Sigmoid colon (tissue), 7 donors: ENCODE measurements around the gene SNX14. TPM values are rescaled to one million over a fixed set of nuclear protein-coding genes. Genes with fewer than 3 reads are reported as not detected.

Experiments
- DNase-seq: peaks from one replicate; pipeline ENCODE4 v3.0.0-alpha.2; 2019
- H3K27ac ChIP-seq, 4 donors: fragments of 200-600 bp; sonication (generic); one replicate each; pipeline ENCODE4 v1.5.1; 2016 to 2019; ENCODE audit warnings: mild to moderate bottlenecking in 1 of 4
- H3K27me3 ChIP-seq, 3 donors: fragments of 200-600 bp; sonication (generic); one replicate each; pipeline ENCODE4 v1.5.1; 2019; ENCODE audit warnings: mild to moderate bottlenecking in 1 of 3
- H3K36me3 ChIP-seq, 4 donors: fragments of 200-600 bp; sonication (generic); one replicate each; pipeline ENCODE4 v1.5.1; 2016 to 2019
- H3K4me1 ChIP-seq, 4 donors: fragments of 200-600 bp; sonication (generic); one replicate each; pipeline ENCODE4 v1.5.1; 2017 to 2019
- H3K4me3 ChIP-seq, 4 donors: fragments of 200-600 bp; sonication (generic); one replicate each; pipeline ENCODE4 v1.5.1; 2017 to 2019; ENCODE audit warnings: mild to moderate bottlenecking in 2 of 4, moderate library complexity in 1 of 4
- H3K9me3 ChIP-seq, 4 donors: fragments of 200-600 bp in 3 of 4; sonication (generic) in 3 of 4; one replicate each; pipeline versions ENCODE4 v1.5.1 to v1.6.1; 2013 to 2019
- CTCF ChIP-seq, 4 experiments: fragments of 450-650 bp in 3 of 4; fragments of 200-600 bp in 1 of 4; IDR thresholded peaks; one replicate each; pipeline ENCODE4 v1.5.1; 2016 to 2019; ENCODE audit warnings: antibody characterized with exemption in 4 of 4, mild to moderate bottlenecking in 3 of 4, moderate library complexity in 2 of 4
- EP300 ChIP-seq, 4 donors: sonication (generic); formaldehyde crosslinking; IDR thresholded peaks; one replicate each; pipeline ENCODE4 v1.6.1; 2017; ENCODE audit warnings: antibody characterized with exemption in 4 of 4
- POLR2A ChIP-seq, 2 donors: fragments of 450-650 bp; IDR thresholded peaks; one replicate each; pipeline ENCODE4 v1.6.1; 2016; ENCODE audit warnings: antibody characterized with exemption in 2 of 2, mild to moderate bottlenecking in 2 of 2, moderate library complexity in 2 of 2
- POLR2AphosphoS5 ChIP-seq, 4 donors: sonication (generic); formaldehyde crosslinking; IDR thresholded peaks; one replicate each; pipeline ENCODE4 v1.6.1; 2017; ENCODE audit warnings: antibody characterized with exemption in 4 of 4
- WGBS, 2 donors: extraction: QIAGEN DNeasy Blood & Tissue Kit; methylation state at CpG; one replicate each; pipeline ENCODE4 v1.1.7; 2013; 5-methylcytosine and 5-hydroxymethylcytosine counted together
- intact Hi-C: fragments of 100-400 bp; cut with DNase I; formaldehyde crosslinking; loops from one replicate; pipeline ENCODE4 v1.15.1; 2023
- polyA plus RNA-seq, 3 donors: library from polyadenylated mRNA; stranded (reverse); fragments of 200-250 nt; gene quantifications; one replicate each; pipeline ENCODE4 v1.2.3, GENCODE V29; 2013
- total RNA-seq, 4 donors: library from RNA; depleted of rRNA; stranded (reverse); fragments of >200 nt; gene quantifications; one replicate each; pipeline ENCODE4 v1.1.0, GENCODE V29; 2016
- donor health status: healthy with polysubstance abuse.
- donor health status: Bipolar disorder and iron deficiency.
- donor health status: healthy.

The SNX14 gene
- total and polyA plus RNA-seq, 7 donors = 12.9 to 94.2 (median 61.1) TPM

GRCh38 chr6:85628353-85628752 is 34.7 kb upstream of the SNX14 start:
- H3K4me1 ChIP-seq = peaks cover 0 to 28% (median 10%) of the 10 kb centered on the region in 4 donors
- H3K9me3 ChIP-seq = no peaks in the 10 kb centered on the region
- H3K27ac ChIP-seq = no peak overlapping the region
- no peaks in the 10 kb centered on the region for H3K27me3 ChIP-seq
- H3K36me3 ChIP-seq = peaks cover 0 to 89% (median 19%) of the 10 kb centered on the region in 4 donors
- DNase-seq = no peak
- WGBS, 2 donors = 90 to 93% methylated on average over 1 of the region's 1 CpG
- intact Hi-C loops = no loop called here
- TF ChIP-seq POLR2AphosphoS5 (IDR thresholded peaks at IDR 0.05) (no peak), EP300 (IDR thresholded peaks at IDR 0.05) (no peak), POLR2A (IDR thresholded peaks at IDR 0.05) (no peak), CTCF (IDR thresholded peaks at IDR 0.05) (no peak)
- no peak overlapping the region for H3K4me3 ChIP-seq

- no peak overlapping the region for H3K4me3 ChIP-seq
- H3K9me3 ChIP-seq = no peaks in the 10 kb centered on the region
- WGBS, 2 donors = 88 to 91% methylated on average over 2 of the region's 2 CpGs
- H3K4me1 ChIP-seq = peaks cover 0 to 4% (median 2%) of the 10 kb centered on the region in 4 donors
- no peak for DNase-seq
- intact Hi-C loops = no loop called here
- H3K36me3 ChIP-seq = peaks cover 24 to 90% (median 41%) of the 10 kb centered on the region in 4 donors
- no peaks in the 10 kb centered on the region for H3K27me3 ChIP-seq
- TF ChIP-seq CTCF (IDR thresholded peaks at IDR 0.05) = no peak
- no peak for TF ChIP-seq EP300 (IDR thresholded peaks at IDR 0.05)
- no peak for TF ChIP-seq POLR2A (IDR thresholded peaks at IDR 0.05)
- no peak for TF ChIP-seq POLR2AphosphoS5 (IDR thresholded peaks at IDR 0.05)
- H3K27ac ChIP-seq = no peak overlapping the region
These were observed 26.6 kb upstream of the SNX14 start for GRCh38 chr6:85620308-85620707.

GRCh38 chr6:85614780-85615179 is 21.1 kb upstream of the SNX14 start:
- intact Hi-C loops = no loop called here
- H3K9me3 ChIP-seq = no peaks in the 10 kb centered on the region
- no peak for TF ChIP-seq CTCF (IDR thresholded peaks at IDR 0.05)
- TF ChIP-seq POLR2AphosphoS5 (IDR thresholded peaks at IDR 0.05) = peak in 1 of 4 donors; percentile 2
- no peak for DNase-seq
- WGBS, 2 donors = 97 to 98% methylated on average over 17 of the region's 17 CpGs
- no peak overlapping the region for H3K27ac ChIP-seq
- peaks cover 0 to 13% (median 7%) of the 10 kb centered on the region in 4 donors for H3K4me1 ChIP-seq
- H3K36me3 ChIP-seq = peaks cover 25 to 99% (median 43%) of the 10 kb centered on the region in 4 donors
- H3K4me3 ChIP-seq = no peak overlapping the region
- H3K27me3 ChIP-seq = no peaks in the 10 kb centered on the region

GRCh38 chr6:85612690-85613474 is 19.2 kb upstream of the SNX14 start:
- H3K36me3 ChIP-seq = peaks cover 24 to 86% (median 37%) of the 10 kb centered on the region in 4 donors
- no peak overlapping the region for H3K4me3 ChIP-seq
- no peak for DNase-seq
- WGBS, 2 donors = 91 to 95% methylated on average over 4 of the region's 4 CpGs
- peaks cover 0 to 13% (median 7%) of the 10 kb centered on the region in 4 donors for H3K4me1 ChIP-seq
- intact Hi-C loops = no loop called here
- no peaks in the 10 kb centered on the region for H3K27me3 ChIP-seq
- no peaks in the 10 kb centered on the region for H3K9me3 ChIP-seq
- no peak overlapping the region for H3K27ac ChIP-seq
- TF ChIP-seq POLR2AphosphoS5 (IDR thresholded peaks at IDR 0.05) = no peak
- TF ChIP-seq CTCF (IDR thresholded peaks at IDR 0.05) = no peak
- no peak for TF ChIP-seq EP300 (IDR thresholded peaks at IDR 0.05)
- no peak for TF ChIP-seq POLR2A (IDR thresholded peaks at IDR 0.05)
